ENCODE results near the gene NID2.

The NID2 gene

GRCh38 chr14:51957950-51958349, 110.9 kb downstream of the NID2 start:
- H3K4me3 ChIP-seq (replicated peaks; ENCODE audit: low read depth, low read length) = no peak overlapping the region
- no peak for TF ChIP-seq CTCF (IDR thresholded peaks at IDR 0.05; ENCODE audit: low read depth, low read length, missing control alignments)
- no peak for DNase-seq (ENCODE audit: extremely low read depth, low read depth)
